HEK293T (cell line): ENCODE measurements around the gene LTBP1.

Experiments used
- ARNT ChIP-seq: fragments of 450-650 bp; IDR thresholded peaks from 2 replicates; pipeline ENCODE4 v1.6.1; 2017; ENCODE audit warnings: mild to moderate bottlenecking
- CTBP1 ChIP-seq: fragments of 450-650 bp; IDR thresholded peaks from 2 replicates; pipeline ENCODE4 v1.6.1; 2016; ENCODE audit warnings: borderline replicate concordance
- ELF4 ChIP-seq: fragments of 450-650 bp; IDR thresholded peaks from 2 replicates; pipeline ENCODE4 v1.6.1; 2017; ENCODE audit warnings: antibody characterized with exemption
- FOXA1 ChIP-seq: fragments of 450-650 bp; IDR thresholded peaks from 2 replicates; pipeline ENCODE4 v1.6.1; 2016; ENCODE audit warnings: mild to moderate bottlenecking
- FOXK2 ChIP-seq: fragments of 450-650 bp; IDR thresholded peaks from 2 replicates; pipeline ENCODE4 v1.6.1; 2016; ENCODE audit warnings: mild to moderate bottlenecking
- FOXM1 ChIP-seq: fragments of 450-650 bp; IDR thresholded peaks from 2 replicates; pipeline ENCODE4 v1.6.1; 2017; ENCODE audit warnings: mild to moderate bottlenecking, borderline replicate concordance
- HDGF ChIP-seq: fragments of 450-650 bp; IDR thresholded peaks from 2 replicates; pipeline ENCODE4 v1.6.1; 2017; ENCODE audit warnings: antibody characterized with exemption, borderline replicate concordance
- NFRKB ChIP-seq: fragments of 450-650 bp; IDR thresholded peaks from 2 replicates; pipeline ENCODE4 v1.6.1; 2016; ENCODE audit warnings: mild to moderate bottlenecking, moderate library complexity
- PKNOX1 ChIP-seq: fragments of 450-650 bp; IDR thresholded peaks from 2 replicates; pipeline ENCODE4 v1.6.1; 2016
- SP1 ChIP-seq: fragments of 450-650 bp; IDR thresholded peaks from 2 replicates; pipeline ENCODE4 v1.6.1; 2017
- SUZ12 ChIP-seq: fragments of 450-650 bp; IDR thresholded peaks from 2 replicates; pipeline ENCODE4 v1.6.1; 2016; ENCODE audit warnings: mild to moderate bottlenecking
- TARDBP ChIP-seq: fragments of 450-650 bp; IDR thresholded peaks from 2 replicates; pipeline ENCODE4 v1.6.1; 2016

- TF ChIP-seq CTBP1, result no peak
- TF ChIP-seq SUZ12, result no peak
- TF ChIP-seq SP1, result no peak
- TF ChIP-seq ARNT, result no peak
- TF ChIP-seq ELF4, result no peak
- no peak for TF ChIP-seq NFRKB
- no peak for TF ChIP-seq HDGF
- TF ChIP-seq TARDBP, result no peak
- no peak for TF ChIP-seq FOXM1
- TF ChIP-seq FOXA1, result no peak
- TF ChIP-seq PKNOX1, result no peak
- TF ChIP-seq FOXK2, result no peak
These were observed 431.9 kb downstream of the LTBP1 start for GRCh38 chr2:33378556-33379210.
